Measurements from ENCODE around the gene SUSD1.
"Not testable (repeated sequence)": the region's sequence is repeated elsewhere in the genome, so short reads cannot be mapped to it uniquely, and the experiment has no call there.

Gene SUSD1

DNA sequence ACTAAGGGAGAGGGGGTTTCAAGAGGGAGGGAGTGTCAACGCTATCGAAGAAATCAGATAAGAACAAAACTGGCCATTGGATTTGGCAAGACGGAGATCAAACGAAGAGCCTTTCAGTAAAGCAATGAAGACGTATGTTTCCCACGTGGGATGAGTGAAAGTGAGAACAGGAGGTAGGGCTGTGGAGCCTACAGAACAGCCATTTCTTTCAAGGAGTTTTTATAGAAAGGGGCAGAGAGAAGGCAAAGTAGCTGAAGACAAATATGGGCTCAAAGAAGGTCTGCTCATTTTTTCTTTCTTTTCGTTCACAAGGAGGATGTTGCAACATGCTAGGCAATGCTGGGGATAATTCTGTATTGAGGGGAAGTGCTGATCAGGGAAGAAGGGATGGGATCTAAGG, 98.3 kb downstream of the SUSD1 start:
- peak overlapping the region; percentile 50 to 65 for H2BK12ac ChIP-seq (ENCODE audit: low read length in 2 of 2)
- no peak overlapping the region for H3K4ac ChIP-seq (ENCODE audit: low read depth in 1 of 2, low read length in 2 of 2)
- peak overlapping the region; percentile 47 for H4K91ac ChIP-seq (ENCODE audit: low read length)
- H2AFZ ChIP-seq (ENCODE audit: low read depth, low read length) = no peak overlapping the region
- peaks cover 0 to 9% of the 10 kb centered on the region in 2 experiments for H3K36me3 ChIP-seq (ENCODE audit: control insufficient read depth in 1 of 2, insufficient read depth in 2 of 2, low read depth in 1 of 2, low read length in 2 of 2)
- H3K23ac ChIP-seq (ENCODE audit: low read length in 2 of 2) = no peak overlapping the region
- no peak overlapping the region for H3K4me3 ChIP-seq (ENCODE audit: insufficient read depth in 1 of 2, low read depth in 1 of 2, low read length in 2 of 2)
- H4K8ac ChIP-seq (ENCODE audit: low read length) = no peak overlapping the region
- peak overlapping the region; percentile 68 for H2BK15ac ChIP-seq (ENCODE audit: low read depth, poor library complexity, severe bottlenecking)
- peaks cover 13% of the 10 kb centered on the region for H3K4me1 ChIP-seq (ENCODE audit: control insufficient read depth, insufficient read depth, low read depth, low read length)
- peaks cover 16% of the 10 kb centered on the region for H3K79me1 ChIP-seq (replicated peaks; ENCODE audit: low read length, poor library complexity, severe bottlenecking)
- no peak overlapping the region for H3K9ac ChIP-seq (ENCODE audit: low read length)
- H2BK120ac ChIP-seq (ENCODE audit: low read depth, low read length) = no peak overlapping the region
- no peak overlapping the region for H3K4me2 ChIP-seq (ENCODE audit: low read length, poor library complexity, severe bottlenecking)
- 93% methylated on average over 7 of the region's 7 CpGs for WGBS
- peak overlapping the region in 1 of 2 experiments; percentile 9 for H3K18ac ChIP-seq (ENCODE audit: low read depth in 1 of 2, low read length in 2 of 2)
- peak overlapping the region; percentile 99 for H2AK5ac ChIP-seq (ENCODE audit: low read length, severe bottlenecking)
- no peaks in the 10 kb centered on the region for H3K27me3 ChIP-seq (ENCODE audit: control insufficient read depth in 1 of 2, insufficient read depth in 1 of 2, low read length in 2 of 2)
- no peak for DNase-seq
- no peak overlapping the region for H3K14ac ChIP-seq (ENCODE audit: low read length in 2 of 2)
- no peak overlapping the region for H3K27ac ChIP-seq (ENCODE audit: low read length, poor library complexity, severe bottlenecking)
- no peaks in the 10 kb centered on the region for H3K9me3 ChIP-seq (ENCODE audit: control insufficient read depth, low read length)
- H2BK5ac ChIP-seq (ENCODE audit: low read depth, low read length, poor library complexity, severe bottlenecking) = no peak overlapping the region

DNA sequence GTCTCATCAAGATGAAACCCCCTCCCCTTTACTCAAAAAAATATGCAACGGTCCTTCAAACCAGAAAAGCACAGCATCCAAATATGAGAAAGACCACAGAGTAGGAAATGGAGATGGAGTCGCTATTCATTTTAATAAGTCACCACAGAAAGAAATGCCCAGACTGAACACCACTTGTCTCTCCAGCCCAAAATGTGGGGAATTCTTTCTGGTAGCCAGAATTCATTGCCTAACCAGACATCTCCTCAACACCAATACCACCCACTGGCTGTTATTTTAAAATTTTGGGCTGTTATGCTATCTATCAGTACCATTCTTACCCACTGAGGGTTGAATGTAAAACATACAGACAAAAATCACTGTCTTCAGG, 100.1 kb downstream of the SUSD1 start:
- peak overlapping the region; percentile 58 to 64 for H3K4ac ChIP-seq (ENCODE audit: low read depth in 1 of 2, low read length in 2 of 2)
- H4K8ac ChIP-seq (ENCODE audit: low read length) = peak overlapping the region; percentile 54
- H3K27me3 ChIP-seq (ENCODE audit: control insufficient read depth in 1 of 2, insufficient read depth in 1 of 2, low read length in 2 of 2) = no peaks in the 10 kb centered on the region
- H3K14ac ChIP-seq (ENCODE audit: low read length in 2 of 2) = no peak overlapping the region
- H3K9ac ChIP-seq (ENCODE audit: low read length) = peak overlapping the region; percentile 37
- no peak overlapping the region for H3K23ac ChIP-seq (ENCODE audit: low read length in 2 of 2)
- H3K4me2 ChIP-seq (ENCODE audit: low read length, poor library complexity, severe bottlenecking) = no peak overlapping the region
- peaks cover 0 to 11% of the 10 kb centered on the region in 2 experiments for H3K36me3 ChIP-seq (ENCODE audit: control insufficient read depth in 1 of 2, insufficient read depth in 2 of 2, low read depth in 1 of 2, low read length in 2 of 2)
- no peaks in the 10 kb centered on the region for H3K9me3 ChIP-seq (ENCODE audit: control insufficient read depth, low read length)
- H3K79me1 ChIP-seq (replicated peaks; ENCODE audit: low read length, poor library complexity, severe bottlenecking) = peaks cover 17% of the 10 kb centered on the region
- peak overlapping the region; percentile 96 for H3K27ac ChIP-seq (ENCODE audit: low read length, poor library complexity, severe bottlenecking)
- peak overlapping the region; percentile 93 for H2BK5ac ChIP-seq (ENCODE audit: low read depth, low read length, poor library complexity, severe bottlenecking)
- peaks cover 13% of the 10 kb centered on the region for H3K4me1 ChIP-seq (ENCODE audit: control insufficient read depth, insufficient read depth, low read depth, low read length)
- 13% methylated on average over 2 of the region's 2 CpGs for WGBS
- no peak overlapping the region for H3K4me3 ChIP-seq (ENCODE audit: insufficient read depth in 1 of 2, low read depth in 1 of 2, low read length in 2 of 2)
- H4K91ac ChIP-seq (ENCODE audit: low read length) = no peak overlapping the region
- H2AK5ac ChIP-seq (ENCODE audit: low read length, severe bottlenecking) = peak overlapping the region; percentile 89
- DNase-seq = no peak
- no peak overlapping the region for H2BK15ac ChIP-seq (ENCODE audit: low read depth, poor library complexity, severe bottlenecking)
- H3K18ac ChIP-seq (ENCODE audit: low read depth in 1 of 2, low read length in 2 of 2) = peak overlapping the region; percentile 29 to 62
- H2BK12ac ChIP-seq (ENCODE audit: low read length in 2 of 2) = peak overlapping the region in 1 of 2 experiments; percentile 23
- peak overlapping the region; percentile 79 for H2BK120ac ChIP-seq (ENCODE audit: low read depth, low read length)
- no peak overlapping the region for H2AFZ ChIP-seq (ENCODE audit: low read depth, low read length)

DNA sequence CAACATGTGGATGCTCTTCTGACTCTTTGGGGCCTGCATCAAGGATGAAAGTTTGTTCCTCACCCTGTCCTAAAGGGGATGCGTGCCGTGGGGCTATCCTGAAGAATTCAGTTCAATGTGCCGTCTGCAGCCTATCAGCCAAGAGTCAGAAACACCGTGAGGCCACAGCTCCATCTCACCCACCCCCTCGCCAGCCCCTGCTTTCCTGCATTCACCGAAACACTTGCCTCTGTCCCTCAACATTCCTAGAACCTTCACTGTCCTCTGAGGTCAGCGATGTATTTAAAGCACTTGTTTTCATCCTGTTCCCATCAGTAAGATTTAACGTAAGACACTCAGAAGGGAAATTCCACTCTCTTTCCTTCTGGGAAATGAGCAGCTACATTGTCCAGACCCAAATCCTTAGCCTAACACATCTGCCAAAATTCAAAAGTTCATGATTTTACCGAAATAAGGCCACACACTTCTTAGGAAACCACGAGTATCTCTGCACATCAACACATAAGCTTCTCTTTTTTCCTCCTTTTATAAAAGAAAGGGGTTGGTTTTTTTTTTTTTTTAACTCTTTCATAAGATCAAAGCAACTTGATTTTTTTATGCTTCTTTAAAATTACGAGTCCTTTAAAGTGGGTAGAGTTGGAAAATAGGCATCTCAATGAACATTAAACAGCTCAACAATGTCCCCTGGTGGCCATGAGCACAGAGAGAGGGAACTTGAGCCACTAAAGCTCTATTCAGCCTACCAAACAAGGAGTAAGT, 100.7 kb downstream of the SUSD1 start:
- Histone ChIP-seq H3K4ac (ENCODE audit: low read depth in 1 of 2, low read length in 2 of 2) (peak overlapping the region in 1 of 2 experiments; percentile 78), H3K9me3 (ENCODE audit: control insufficient read depth, low read length) (no peaks in the 10 kb centered on the region), H3K27ac (ENCODE audit: low read length, poor library complexity, severe bottlenecking) (peak overlapping the region; percentile 96), H3K79me1 (replicated peaks; ENCODE audit: low read length, poor library complexity, severe bottlenecking) (peaks cover 18% of the 10 kb centered on the region), H3K9ac (ENCODE audit: low read length) (peak overlapping the region; percentile 74), H2BK15ac (ENCODE audit: low read depth, poor library complexity, severe bottlenecking) (peak overlapping the region; percentile 65), H4K91ac (ENCODE audit: low read length) (peak overlapping the region; percentile 25), H3K36me3 (ENCODE audit: control insufficient read depth in 1 of 2, insufficient read depth in 2 of 2, low read depth in 1 of 2, low read length in 2 of 2) (peaks cover 0 to 13% of the 10 kb centered on the region in 2 experiments), H3K4me3 (ENCODE audit: insufficient read depth in 1 of 2, low read depth in 1 of 2, low read length in 2 of 2) (peak overlapping the region in 1 of 2 experiments; percentile 60), H3K23ac (ENCODE audit: low read length in 2 of 2) (no peak overlapping the region), H3K14ac (ENCODE audit: low read length in 2 of 2) (no peak overlapping the region), H2BK120ac (ENCODE audit: low read depth, low read length) (no peak overlapping the region), H3K27me3 (ENCODE audit: control insufficient read depth in 1 of 2, insufficient read depth in 1 of 2, low read length in 2 of 2) (no peaks in the 10 kb centered on the region), H2BK12ac (ENCODE audit: low read length in 2 of 2) (peak overlapping the region; percentile 23 to 92), H2AK5ac (ENCODE audit: low read length, severe bottlenecking) (peak overlapping the region; percentile 89), H2AFZ (ENCODE audit: low read depth, low read length) (no peak overlapping the region), H3K4me2 (ENCODE audit: low read length, poor library complexity, severe bottlenecking) (no peak overlapping the region), H4K8ac (ENCODE audit: low read length) (peak overlapping the region; percentile 8), H2BK5ac (ENCODE audit: low read depth, low read length, poor library complexity, severe bottlenecking) (peak overlapping the region; percentile 93), H3K4me1 (ENCODE audit: control insufficient read depth, insufficient read depth, low read depth, low read length) (peaks cover 13% of the 10 kb centered on the region), H3K18ac (ENCODE audit: low read depth in 1 of 2, low read length in 2 of 2) (peak overlapping the region; percentile 82)
- peak; percentile 100 for DNase-seq
- WGBS = 2% methylated on average over 9 of the region's 11 CpGs

DNA sequence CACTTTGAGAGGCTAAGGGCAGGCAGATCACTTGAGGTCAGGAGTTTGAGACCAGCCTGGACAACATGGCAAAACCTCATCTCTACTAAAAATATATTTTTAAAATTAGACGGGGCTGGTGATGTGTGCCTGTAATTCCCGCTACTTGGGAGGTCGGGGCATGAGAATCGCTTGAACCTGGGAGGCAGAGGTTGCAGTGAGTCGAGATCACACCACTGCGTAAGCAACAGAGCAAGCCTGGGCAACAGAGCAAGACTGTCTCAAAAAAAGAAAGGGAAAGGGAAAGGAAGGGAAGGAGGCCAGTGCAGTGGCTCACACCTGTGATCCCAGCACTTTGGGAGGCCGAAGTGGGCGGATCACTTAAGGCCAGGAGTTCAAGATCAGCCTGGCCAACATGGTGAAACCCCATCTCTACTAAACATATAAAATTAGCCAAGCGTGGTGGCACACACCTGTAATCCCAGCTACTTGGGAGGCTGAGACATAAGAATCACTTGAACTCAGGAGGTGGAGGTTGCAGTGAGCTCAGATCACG, 101.4 kb downstream of the SUSD1 start:
- peak overlapping the region; percentile 1 for H2AK5ac ChIP-seq (ENCODE audit: low read length, severe bottlenecking)

More for the DNA sequence above, 101.4 kb downstream of the SUSD1 start:
- H3K27me3 ChIP-seq (ENCODE audit: control insufficient read depth in 1 of 2, insufficient read depth in 1 of 2, low read length in 2 of 2); H2BK15ac ChIP-seq (ENCODE audit: low read depth, poor library complexity, severe bottlenecking); H2BK120ac ChIP-seq (ENCODE audit: low read depth, low read length); H3K4me3 ChIP-seq (ENCODE audit: insufficient read depth in 1 of 2, low read depth in 1 of 2, low read length in 2 of 2); H2AFZ ChIP-seq (ENCODE audit: low read depth, low read length); H3K4me2 ChIP-seq (ENCODE audit: low read length, poor library complexity, severe bottlenecking); H3K9me3 ChIP-seq (ENCODE audit: control insufficient read depth, low read length); H3K23ac ChIP-seq (ENCODE audit: low read length in 2 of 2): not testable (repeated sequence)
- peak overlapping the region in 1 of 2 experiments; percentile 57 for H2BK12ac ChIP-seq (ENCODE audit: low read length in 2 of 2)
- peak overlapping the region; percentile 74 for H3K9ac ChIP-seq (ENCODE audit: low read length)
- peak overlapping the region; percentile 88 for H2BK5ac ChIP-seq (ENCODE audit: low read depth, low read length, poor library complexity, severe bottlenecking)
- H3K27ac ChIP-seq (ENCODE audit: low read length, poor library complexity, severe bottlenecking) = peak overlapping the region; percentile 96
- 35% methylated on average over 8 of the region's 10 CpGs for WGBS
- peak; percentile 92 for DNase-seq
- H3K14ac ChIP-seq (ENCODE audit: low read length in 2 of 2) = peak overlapping the region in 1 of 2 experiments; percentile 0
- peak overlapping the region in 1 of 2 experiments; percentile 78 for H3K4ac ChIP-seq (ENCODE audit: low read depth in 1 of 2, low read length in 2 of 2)
- H4K91ac ChIP-seq (ENCODE audit: low read length) = peak overlapping the region; percentile 16
- H4K8ac ChIP-seq (ENCODE audit: low read length) = peak overlapping the region; percentile 80
- peaks cover 0 to 11% of the 10 kb centered on the region in 2 experiments for H3K36me3 ChIP-seq (ENCODE audit: control insufficient read depth in 1 of 2, insufficient read depth in 2 of 2, low read depth in 1 of 2, low read length in 2 of 2)
- H3K18ac ChIP-seq (ENCODE audit: low read depth in 1 of 2, low read length in 2 of 2) = peak overlapping the region; percentile 73 to 82
- H3K4me1 ChIP-seq (ENCODE audit: control insufficient read depth, insufficient read depth, low read depth, low read length) = peaks cover 13% of the 10 kb centered on the region
- H3K79me1 ChIP-seq (replicated peaks; ENCODE audit: low read length, poor library complexity, severe bottlenecking) = peaks cover 23% of the 10 kb centered on the region
